Right lobe of liver (tissue), 4 donors: ENCODE measurements around the gene BIN1.

ENCODE experiments used
- CTCF ChIP-seq, 4 donors: fragments of 200-600 bp in 3 of 4; fragments of 450-650 bp in 1 of 4; IDR thresholded peaks; one replicate each; pipeline versions ENCODE4 v1.5.1 to v1.8.0; 2016 to 2022; ENCODE audit warnings: antibody characterized with exemption in 4 of 4, mild to moderate bottlenecking in 2 of 4
- POLR2A ChIP-seq: fragments of 450-650 bp; IDR thresholded peaks from one replicate; pipeline ENCODE4 v1.6.1; 2017; ENCODE audit warnings: antibody characterized with exemption, mild to moderate bottlenecking
- donor health status: DM: no; HTN: no; CAD: no.
- donor health status: DM: no; HTN: no; CAD: no.
- donor health status: DM: no; HTN: yes; CAD: no.

- TF ChIP-seq CTCF (IDR thresholded peaks at IDR 0.05) = no peak
- TF ChIP-seq POLR2A = no peak
These were observed 28.9 kb downstream of the BIN1 start for GRCh38 chr2:127078028-127078427.
